Panc1 (cell line): ENCODE results near the gene FGF3. TPM values are rescaled to one million over a fixed set of nuclear protein-coding genes. Genes with fewer than 3 reads are reported as not detected.

Experiments used
- ATAC-seq: fragments of 200-7000 bp; cut with Tn5 transposase; 2 replicates; pipeline ENCODE4 v1.9.1; 2020; ENCODE audit warnings: mild to moderate bottlenecking, moderate library complexity
- BruUV-seq: library from RNA; stranded (reverse); fragments of 400-500 nt; replicated peaks from 2 replicates; lab custom pipeline; 2021; lab: Mats Ljungman, UMichigan
- CTCF ChIA-PET: fragments of 300-600 bp; sonication (Branson Sonifier 250); formaldehyde crosslinking; loops from one replicate; lab custom pipeline; 2022; ENCODE audit warnings: antibody characterized with exemption; lab: Charles Lee
- POLR2A ChIA-PET: fragments of 300-600 bp; sonication (Branson Sonifier 250); formaldehyde crosslinking; loops from one replicate; lab custom pipeline; 2022; ENCODE audit warnings: antibody characterized with exemption; lab: Charles Lee
- DNase-seq: peaks from one replicate; pipeline ENCODE4 v3.0.0-alpha.2; 2010; ENCODE audit warnings: low read depth, low spot score
- H3K27ac ChIP-seq: 2 replicates; pipeline ENCODE4 v1.5.1; 2011; ENCODE audit warnings: mild to moderate bottlenecking, low read length, inconsistent platforms
- H3K27me3 ChIP-seq: fragments of 200-500 bp; sonication (Bioruptor generic); 2 replicates; pipeline ENCODE4 v1.6.0; 2014; ENCODE audit warnings: low read length, inconsistent platforms; ENCODE audit not compliant: control insufficient read depth, insufficient read depth
- H3K36me3 ChIP-seq: fragments of 200-500 bp; sonication (Bioruptor generic); 2 replicates; pipeline ENCODE4 v1.5.1; 2014; ENCODE audit warnings: inconsistent platforms, mild to moderate bottlenecking, low read length, moderate library complexity; ENCODE audit not compliant: control insufficient read depth, insufficient read depth
- H3K4me1 ChIP-seq: 2 replicates; pipeline ENCODE4 v1.5.1; 2011; ENCODE audit warnings: inconsistent platforms, mild to moderate bottlenecking, low read length, moderate library complexity; ENCODE audit not compliant: control insufficient read depth, insufficient read depth
- H3K4me3 ChIP-seq, 2 experiments: 2 replicates each; pipeline ENCODE4 v1.5.1; 2011 to 2012; ENCODE audit warnings: low read depth in 2 of 2, low read length in 2 of 2, mild to moderate bottlenecking in 2 of 2, inconsistent platforms in 1 of 2, moderate library complexity in 1 of 2
- H3K9me3 ChIP-seq: fragments of 200-500 bp; sonication (Bioruptor generic); 2 replicates; pipeline ENCODE4 v1.5.1; 2014; ENCODE audit warnings: low read depth, mild to moderate bottlenecking, inconsistent platforms, low read length, moderate library complexity; ENCODE audit not compliant: control insufficient read depth, insufficient read depth
- POLR2AphosphoS5 ChIP-seq: IDR thresholded peaks from 2 replicates; pipeline ENCODE4 v1.6.1; 2012; ENCODE audit warnings: mild to moderate bottlenecking, low read depth, low read length, moderate library complexity
- SIN3A ChIP-seq: IDR thresholded peaks from 2 replicates; pipeline ENCODE4 v1.6.1; 2012; ENCODE audit warnings: low read depth, mild to moderate bottlenecking, low read length, moderate library complexity, borderline replicate concordance; ENCODE audit not compliant: insufficient read depth
- TCF7L2 ChIP-seq: IDR thresholded peaks from 2 replicates; pipeline ENCODE4 v1.6.1; 2011; ENCODE audit warnings: mild to moderate bottlenecking, low read depth, low read length, inconsistent platforms
- in situ Hi-C: cut with HindIII; loops from 2 replicates; pipeline ENCODE4 v1.10.0; 2016; ENCODE audit warnings: low sequenced_read_pairs, low pct_unique_long_range_greater_than_20kb
- intact Hi-C: fragments of 100-400 bp; cut with micrococcal nuclease; formaldehyde crosslinking; loops from one replicate; pipeline ENCODE4 v1.10.0; 2022; ENCODE audit not compliant: unreplicated experiment
- total RNA-seq: library from RNA; stranded (reverse); gene quantifications from one replicate; pipeline ENCODE4 v1.2.1, GENCODE V29; 2021; ENCODE audit not compliant: unreplicated experiment
- TF ChIP-seq, protein P1 (sequence below): fragments of 450-650 bp; IDR thresholded peaks from 2 replicates; pipeline ENCODE4 v1.5.1; 2017; ENCODE audit warnings: mild to moderate bottlenecking
- TF ChIP-seq, protein P2 (sequence below), 2 experiments: IDR thresholded peaks; 2 replicates each; pipeline ENCODE4 v1.6.1; 2011 to 2012; ENCODE audit warnings: low read depth in 2 of 2, control low read depth in 1 of 2, low read length in 1 of 2, mild to moderate bottlenecking in 1 of 2, moderate library complexity in 1 of 2; ENCODE audit not compliant: insufficient read depth in 1 of 2

Gene FGF3
- total RNA-seq, 1 experiment from 2014 or later, result not detected

DNA sequence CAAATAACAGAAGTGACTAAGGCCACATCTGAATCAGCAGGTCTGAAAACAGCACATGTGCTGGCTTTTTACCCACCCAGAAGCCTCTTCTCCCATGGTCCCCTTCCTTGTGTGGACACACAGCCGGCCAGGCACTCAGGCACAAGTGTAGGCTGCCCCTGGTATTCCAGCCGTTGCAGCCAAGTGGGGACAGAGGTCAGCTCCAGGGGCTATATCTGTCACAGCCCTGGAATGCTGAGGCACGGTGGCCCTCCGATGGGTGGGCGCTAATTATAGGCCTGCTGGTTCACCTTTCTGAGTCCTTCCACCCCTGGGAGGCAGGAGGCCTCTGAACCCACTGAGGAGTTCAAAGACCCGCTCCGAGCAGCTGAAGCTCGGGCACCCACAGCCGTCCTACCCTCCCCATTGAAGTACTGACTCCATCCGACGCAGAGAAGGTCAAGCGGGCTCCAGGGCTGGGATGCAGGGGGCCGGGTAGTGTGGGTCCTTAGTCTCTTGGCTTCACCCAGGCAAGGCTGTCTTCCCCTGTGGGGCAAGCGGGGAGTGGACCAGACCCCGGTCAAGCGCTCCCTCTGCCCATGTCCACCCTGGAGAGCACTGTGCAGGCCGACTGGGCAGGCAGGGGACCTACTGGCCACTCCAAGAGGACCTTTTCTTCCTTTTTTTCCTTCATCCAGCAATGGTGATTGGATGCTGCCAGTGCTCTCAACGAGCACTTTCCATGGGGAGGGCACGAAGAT lies 14.3 kb downstream of the FGF3 start:
- no peak for ATAC-seq
- in situ Hi-C loops, result no loop called here
- CTCF ChIA-PET, result no interaction called here

DNA sequence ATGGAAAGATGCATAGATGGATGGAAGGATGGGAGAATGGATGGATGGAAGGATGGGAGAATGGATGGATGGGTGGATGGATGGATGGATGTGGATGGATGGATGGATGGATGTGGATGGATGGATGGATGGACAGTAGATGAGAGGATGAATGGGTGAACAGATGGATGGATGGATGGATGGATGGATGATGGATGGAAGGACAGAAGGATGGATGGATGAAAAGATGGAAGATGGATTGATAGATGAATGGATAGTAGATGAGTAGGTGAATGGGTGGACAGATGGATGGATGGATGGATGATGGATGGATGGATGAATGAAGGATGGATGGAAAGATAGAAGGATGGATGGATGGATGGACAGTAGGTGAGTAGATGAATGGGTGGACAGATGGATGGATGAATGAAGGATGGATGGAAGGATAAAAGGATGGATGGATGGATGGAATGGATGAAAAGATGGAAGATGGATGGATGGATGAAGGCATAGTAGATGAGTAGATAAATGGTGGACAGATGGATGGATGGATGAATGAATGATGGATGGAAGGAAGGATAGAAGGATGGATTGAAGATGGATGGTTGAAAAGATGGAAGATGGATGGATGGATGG lies 15.5 kb downstream of the FGF3 start:
- in situ Hi-C loops, result no loop called here
- H3K4me1 ChIP-seq, result no peaks in the 10 kb centered on the region
- intact Hi-C loops, result loop anchor here (5.0 kb wide), 1 partner anchor 101 kb away; the partner anchor contains the start of gene FGF19
- peaks cover 3% of the 10 kb centered on the region; the same call in 1 of the 2 replicates for H3K27me3 ChIP-seq
- BruUV-seq, result no TSS peak
- ATAC-seq (no peak), DNase-seq (no peak)
- no peak overlapping the region for H3K27ac ChIP-seq
- no peaks in the 10 kb centered on the region for H3K36me3 ChIP-seq
- CTCF ChIA-PET, result no interaction called here
- H3K9me3 ChIP-seq, result no peaks in the 10 kb centered on the region
- TF ChIP-seq SIN3A (no peak), POLR2AphosphoS5 (no peak)
- TF ChIP-seq, protein P1, sequence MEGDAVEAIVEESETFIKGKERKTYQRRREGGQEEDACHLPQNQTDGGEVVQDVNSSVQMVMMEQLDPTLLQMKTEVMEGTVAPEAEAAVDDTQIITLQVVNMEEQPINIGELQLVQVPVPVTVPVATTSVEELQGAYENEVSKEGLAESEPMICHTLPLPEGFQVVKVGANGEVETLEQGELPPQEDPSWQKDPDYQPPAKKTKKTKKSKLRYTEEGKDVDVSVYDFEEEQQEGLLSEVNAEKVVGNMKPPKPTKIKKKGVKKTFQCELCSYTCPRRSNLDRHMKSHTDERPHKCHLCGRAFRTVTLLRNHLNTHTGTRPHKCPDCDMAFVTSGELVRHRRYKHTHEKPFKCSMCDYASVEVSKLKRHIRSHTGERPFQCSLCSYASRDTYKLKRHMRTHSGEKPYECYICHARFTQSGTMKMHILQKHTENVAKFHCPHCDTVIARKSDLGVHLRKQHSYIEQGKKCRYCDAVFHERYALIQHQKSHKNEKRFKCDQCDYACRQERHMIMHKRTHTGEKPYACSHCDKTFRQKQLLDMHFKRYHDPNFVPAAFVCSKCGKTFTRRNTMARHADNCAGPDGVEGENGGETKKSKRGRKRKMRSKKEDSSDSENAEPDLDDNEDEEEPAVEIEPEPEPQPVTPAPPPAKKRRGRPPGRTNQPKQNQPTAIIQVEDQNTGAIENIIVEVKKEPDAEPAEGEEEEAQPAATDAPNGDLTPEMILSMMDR, result no peak
- H3K4me3 ChIP-seq, result no peak overlapping the region
- POLR2A ChIA-PET, result no interaction called here

More for the DNA sequence above, 14.3 kb downstream of the FGF3 start:
- DNase-seq, result no peak
- Histone ChIP-seq H3K27ac (no peak overlapping the region), H3K4me1 (no peaks in the 10 kb centered on the region), H3K9me3 (no peaks in the 10 kb centered on the region), H3K27me3 (peaks cover 5% of the 10 kb centered on the region; the same call in 1 of the 2 replicates), H3K36me3 (no peaks in the 10 kb centered on the region), H3K4me3 (no peak overlapping the region)
- intact Hi-C loops, result loop anchor here (5.0 kb wide), 1 partner anchor 103 kb away; the partner anchor contains the start of gene FGF19
- no TSS peak for BruUV-seq
- TF ChIP-seq, protein P1, result no peak
- TF ChIP-seq POLR2AphosphoS5 (no peak), TCF7L2 (no peak), SIN3A (no peak)
- TF ChIP-seq, protein P2, sequence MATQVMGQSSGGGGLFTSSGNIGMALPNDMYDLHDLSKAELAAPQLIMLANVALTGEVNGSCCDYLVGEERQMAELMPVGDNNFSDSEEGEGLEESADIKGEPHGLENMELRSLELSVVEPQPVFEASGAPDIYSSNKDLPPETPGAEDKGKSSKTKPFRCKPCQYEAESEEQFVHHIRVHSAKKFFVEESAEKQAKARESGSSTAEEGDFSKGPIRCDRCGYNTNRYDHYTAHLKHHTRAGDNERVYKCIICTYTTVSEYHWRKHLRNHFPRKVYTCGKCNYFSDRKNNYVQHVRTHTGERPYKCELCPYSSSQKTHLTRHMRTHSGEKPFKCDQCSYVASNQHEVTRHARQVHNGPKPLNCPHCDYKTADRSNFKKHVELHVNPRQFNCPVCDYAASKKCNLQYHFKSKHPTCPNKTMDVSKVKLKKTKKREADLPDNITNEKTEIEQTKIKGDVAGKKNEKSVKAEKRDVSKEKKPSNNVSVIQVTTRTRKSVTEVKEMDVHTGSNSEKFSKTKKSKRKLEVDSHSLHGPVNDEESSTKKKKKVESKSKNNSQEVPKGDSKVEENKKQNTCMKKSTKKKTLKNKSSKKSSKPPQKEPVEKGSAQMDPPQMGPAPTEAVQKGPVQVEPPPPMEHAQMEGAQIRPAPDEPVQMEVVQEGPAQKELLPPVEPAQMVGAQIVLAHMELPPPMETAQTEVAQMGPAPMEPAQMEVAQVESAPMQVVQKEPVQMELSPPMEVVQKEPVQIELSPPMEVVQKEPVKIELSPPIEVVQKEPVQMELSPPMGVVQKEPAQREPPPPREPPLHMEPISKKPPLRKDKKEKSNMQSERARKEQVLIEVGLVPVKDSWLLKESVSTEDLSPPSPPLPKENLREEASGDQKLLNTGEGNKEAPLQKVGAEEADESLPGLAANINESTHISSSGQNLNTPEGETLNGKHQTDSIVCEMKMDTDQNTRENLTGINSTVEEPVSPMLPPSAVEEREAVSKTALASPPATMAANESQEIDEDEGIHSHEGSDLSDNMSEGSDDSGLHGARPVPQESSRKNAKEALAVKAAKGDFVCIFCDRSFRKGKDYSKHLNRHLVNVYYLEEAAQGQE (IDR thresholded peaks at IDR 0.05; ENCODE audit: insufficient read depth in 1 of 2, low read depth in 2 of 2, low read length in 1 of 2), result no peak
- POLR2A ChIA-PET, result interaction anchor here (0.6 to 0.7 kb wide), 2 partner anchors 49 to 86 kb away, joined by 3 to 8 read pairs; no protein-coding TSS in a partner anchor
